HG03460 (cell line): Measurements from ENCODE around the gene CARD14.
"Not testable (repeated sequence)": the region's sequence is repeated elsewhere in the genome, so short reads cannot be mapped to it uniquely, and the experiment has no call there.

Experiments
- ATAC-seq: cut with Tn5 transposase; IDR thresholded peaks from one replicate; pipeline ENCODE4 v1.9.1; 2021; ENCODE audit not compliant: unreplicated experiment

The CARD14 gene

GRCh38 chr17:80183581-80184422 lies 14.0 kb downstream of the CARD14 start:
- no peak for ATAC-seq

GRCh38 chr17:80184423-80184714 lies 14.5 kb downstream of the CARD14 start:
- no peak for ATAC-seq

GRCh38 chr17:80185968-80186367 lies 16.1 kb downstream of the CARD14 start:
- ATAC-seq = no peak

GRCh38 chr17:80187090-80187489 lies 17.3 kb downstream of the CARD14 start:
- no peak for ATAC-seq

- no peak for ATAC-seq
Measured at GRCh38 chr17:80187515-80187941, 17.7 kb downstream of the CARD14 start.

GRCh38 chr17:80189611-80190010 lies 19.8 kb downstream of the CARD14 start:
- no peak for ATAC-seq

GRCh38 chr17:80190716-80191115 lies 20.9 kb downstream of the CARD14 start:
- ATAC-seq = no peak

GRCh38 chr17:80191192-80191591 lies 21.4 kb downstream of the CARD14 start:
- no peak for ATAC-seq

- no peak for ATAC-seq
Measured at GRCh38 chr17:80191865-80192661, 22.2 kb downstream of the CARD14 start.

GRCh38 chr17:80195141-80195540 lies 25.3 kb downstream of the CARD14 start:
- no peak for ATAC-seq

GRCh38 chr17:80195671-80196529 lies 26.1 kb downstream of the CARD14 start:
- no peak for ATAC-seq

GRCh38 chr17:80196652-80197051 lies 26.8 kb downstream of the CARD14 start:
- no peak for ATAC-seq

- no peak for ATAC-seq
Measured at GRCh38 chr17:80198144-80198661, 28.4 kb downstream of the CARD14 start.

GRCh38 chr17:80199295-80199694 lies 29.5 kb downstream of the CARD14 start:
- not testable (repeated sequence) for ATAC-seq

- no peak for ATAC-seq
Measured at GRCh38 chr17:80201446-80201845, 31.6 kb downstream of the CARD14 start.

GRCh38 chr17:80202197-80202596 lies 32.4 kb downstream of the CARD14 start:
- ATAC-seq = no peak

GRCh38 chr17:80203471-80203963 lies 33.7 kb downstream of the CARD14 start:
- ATAC-seq = no peak

GRCh38 chr17:80204626-80205468 lies 35.0 kb downstream of the CARD14 start:
- ATAC-seq = no peak

GRCh38 chr17:80205811-80206210 lies 36.0 kb downstream of the CARD14 start:
- no peak for ATAC-seq

- no peak for ATAC-seq
Measured at GRCh38 chr17:80208050-80208449, 38.2 kb downstream of the CARD14 start.
